ENCODE results near the gene FNDC1.
"Not testable (repeated sequence)": the region's sequence is repeated elsewhere in the genome, so short reads cannot be mapped to it uniquely, and the experiment has no call there.

Gene FNDC1

GRCh38 chr6:159259441-159260125, 90.4 kb downstream of the FNDC1 start:
- no peak for DNase-seq

- no peak for DNase-seq
Observed at GRCh38 chr6:159260208-159260607, 91.0 kb downstream of the FNDC1 start.

- DNase-seq, result no peak
Observed at GRCh38 chr6:159261995-159262394, 92.8 kb downstream of the FNDC1 start.

GRCh38 chr6:159262586-159262985, 93.4 kb downstream of the FNDC1 start:
- no peak for DNase-seq

GRCh38 chr6:159267165-159267564, 98.0 kb downstream of the FNDC1 start:
- no peak for DNase-seq

- DNase-seq, result no peak
Observed at GRCh38 chr6:159268511-159268910, 99.3 kb downstream of the FNDC1 start.

GRCh38 chr6:159271257-159271656, 102.1 kb downstream of the FNDC1 start:
- DNase-seq, result no peak

- no peak for DNase-seq
Observed at GRCh38 chr6:159278626-159279025, 109.4 kb downstream of the FNDC1 start.

GRCh38 chr6:159279790-159280277, 110.6 kb downstream of the FNDC1 start:
- no peak for DNase-seq

GRCh38 chr6:159282421-159282820, 113.2 kb downstream of the FNDC1 start:
- DNase-seq, result no peak

GRCh38 chr6:159284661-159285060, 115.5 kb downstream of the FNDC1 start:
- DNase-seq, result not testable (repeated sequence)

GRCh38 chr6:159298840-159299239, 129.6 kb downstream of the FNDC1 start:
- DNase-seq, result no peak

GRCh38 chr6:159299566-159299965, 130.4 kb downstream of the FNDC1 start:
- no peak for DNase-seq

- no peak for DNase-seq
Observed at GRCh38 chr6:159301277-159301676, 132.1 kb downstream of the FNDC1 start.

GRCh38 chr6:159301810-159302593, 132.8 kb downstream of the FNDC1 start:
- DNase-seq, result peak; percentile 20

- DNase-seq, result peak; percentile 67
Observed at GRCh38 chr6:159302594-159302992, 133.4 kb downstream of the FNDC1 start.

- DNase-seq, result no peak
Observed at GRCh38 chr6:159303159-159303558, 134.0 kb downstream of the FNDC1 start.

- no peak for DNase-seq
Observed at GRCh38 chr6:159303784-159304183, 134.6 kb downstream of the FNDC1 start.

GRCh38 chr6:159304641-159305040, 135.4 kb downstream of the FNDC1 start:
- no peak for DNase-seq

GRCh38 chr6:159305159-159305558, 136.0 kb downstream of the FNDC1 start:
- no peak for DNase-seq

GRCh38 chr6:159305804-159306537, 136.8 kb downstream of the FNDC1 start:
- no peak for DNase-seq

GRCh38 chr6:159307246-159307790, 138.1 kb downstream of the FNDC1 start:
- DNase-seq, result no peak

GRCh38 chr6:159308198-159308597, 139.0 kb downstream of the FNDC1 start:
- DNase-seq, result no peak
